Central memory CD8-positive, alpha-beta T cell (primary cell): Measurements from ENCODE around the gene POLR2B.
A peak's percentile ranks its signal among the peaks of the same experiment; 100 is the strongest.
"Not testable (repeated sequence)": the region's sequence is repeated elsewhere in the genome, so short reads cannot be mapped to it uniquely, and the experiment has no call there.

Experiments used
- ATAC-seq: fragments of 150-1000 bp; cut with Tn5 transposase; replicated peaks from 2 replicates; pipeline ENCODE4 v1.10.0; 2022; ENCODE audit warnings: mild to moderate bottlenecking, moderate FRiP score, moderate number of reproducible peaks; ENCODE audit not compliant: poor library complexity, severe bottlenecking; ENCODE audit errors: extremely low read depth
- DNase-seq, 2 donors: peaks; one replicate each; pipeline ENCODE4 v3.0.0; 2021; ENCODE audit warnings: low spot score in 2 of 2
- H3K27ac Mint-ChIP-seq: one replicate; pipeline ENCODE4 v1.8.0; 2022; ENCODE audit warnings: low read depth, mild to moderate bottlenecking, moderate library complexity, mixed read lengths
- H3K27me3 Mint-ChIP-seq: one replicate; pipeline ENCODE4 v1.8.0; 2022; ENCODE audit warnings: mixed read lengths
- H3K36me3 Mint-ChIP-seq: one replicate; pipeline ENCODE4 v1.8.0; 2022; ENCODE audit warnings: mild to moderate bottlenecking, moderate library complexity, mixed read lengths; ENCODE audit not compliant: insufficient read depth
- H3K4me1 Mint-ChIP-seq: one replicate; pipeline ENCODE4 v1.8.0; 2022; ENCODE audit warnings: mixed read lengths
- H3K4me3 Mint-ChIP-seq: one replicate; pipeline ENCODE4 v1.8.0; 2022; ENCODE audit warnings: mild to moderate bottlenecking, moderate library complexity, mixed read lengths
- H3K9me3 Mint-ChIP-seq: one replicate; pipeline ENCODE4 v1.8.0; 2022; ENCODE audit warnings: mixed read lengths

POLR2B gene

DNA sequence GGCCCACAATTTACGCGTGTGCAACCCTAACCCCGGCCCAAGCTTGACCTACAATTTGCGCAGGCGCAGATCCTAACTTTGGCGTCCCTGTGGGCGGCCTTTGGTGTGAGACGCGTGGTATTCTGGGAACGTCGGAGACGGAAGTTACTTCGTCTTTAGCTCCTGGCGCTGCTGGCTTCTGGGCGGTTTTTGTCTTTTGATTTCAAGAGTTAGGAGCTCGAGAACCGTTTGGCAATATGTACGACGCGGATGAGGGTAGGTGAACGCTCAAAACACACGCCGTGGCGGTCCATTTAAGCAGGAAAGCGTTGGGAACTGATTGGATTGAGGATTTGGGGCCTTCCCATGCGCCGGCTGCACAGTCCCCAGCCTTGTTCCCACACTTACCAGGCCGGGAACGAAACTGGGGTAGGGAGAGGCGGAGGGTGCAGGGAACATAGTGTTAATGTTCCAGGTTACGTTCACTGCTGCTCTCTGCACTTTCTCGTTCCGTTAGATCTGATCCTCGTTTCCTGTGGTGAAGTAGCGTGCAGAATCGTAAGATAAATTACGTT, at the start of gene POLR2B:
POLR2B (plus strand) TSS at position 147 of the 554 bp plus-strand sequence; CDS start at position 237, 90 bp downstream.
- peak within 1 kb of the TSS; percentile 99 for H3K27ac Mint-ChIP-seq
- peaks cover 53% of the 10 kb centered on the region for H3K4me1 Mint-ChIP-seq
- ATAC-seq (peak; percentile 24), DNase-seq (peak; percentile 63 to 67)
- H3K27me3 Mint-ChIP-seq, result no peaks in the 10 kb centered on the region
- H3K4me3 Mint-ChIP-seq, result peak within 1 kb of the TSS; percentile 93
- H3K9me3 Mint-ChIP-seq, result peaks cover 2% of the 10 kb centered on the region
- H3K36me3 Mint-ChIP-seq, result peaks cover 41% of the 10 kb centered on the region

DNA sequence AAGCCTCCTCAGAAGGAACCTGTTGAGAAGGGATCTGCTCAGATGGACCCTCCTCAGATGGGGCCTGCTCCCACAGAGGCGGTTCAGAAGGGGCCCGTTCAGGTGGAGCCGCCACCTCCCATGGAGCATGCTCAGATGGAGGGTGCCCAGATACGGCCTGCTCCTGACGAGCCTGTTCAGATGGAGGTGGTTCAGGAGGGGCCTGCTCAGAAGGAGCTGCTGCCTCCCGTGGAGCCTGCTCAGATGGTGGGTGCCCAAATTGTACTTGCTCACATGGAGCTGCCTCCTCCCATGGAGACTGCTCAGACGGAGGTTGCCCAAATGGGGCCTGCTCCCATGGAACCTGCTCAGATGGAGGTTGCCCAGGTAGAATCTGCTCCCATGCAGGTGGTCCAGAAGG, 48.1 kb upstream of the POLR2B start:
- peak overlapping the region; percentile 29 for H3K27ac Mint-ChIP-seq
- H3K27me3 Mint-ChIP-seq, result no peaks in the 10 kb centered on the region
- no peak for DNase-seq
- no peak for ATAC-seq
- no peaks in the 10 kb centered on the region for H3K9me3 Mint-ChIP-seq
- peaks cover 34% of the 10 kb centered on the region for H3K4me1 Mint-ChIP-seq
- H3K4me3 Mint-ChIP-seq, result no peak overlapping the region
- H3K36me3 Mint-ChIP-seq, result peaks cover 46% of the 10 kb centered on the region

DNA sequence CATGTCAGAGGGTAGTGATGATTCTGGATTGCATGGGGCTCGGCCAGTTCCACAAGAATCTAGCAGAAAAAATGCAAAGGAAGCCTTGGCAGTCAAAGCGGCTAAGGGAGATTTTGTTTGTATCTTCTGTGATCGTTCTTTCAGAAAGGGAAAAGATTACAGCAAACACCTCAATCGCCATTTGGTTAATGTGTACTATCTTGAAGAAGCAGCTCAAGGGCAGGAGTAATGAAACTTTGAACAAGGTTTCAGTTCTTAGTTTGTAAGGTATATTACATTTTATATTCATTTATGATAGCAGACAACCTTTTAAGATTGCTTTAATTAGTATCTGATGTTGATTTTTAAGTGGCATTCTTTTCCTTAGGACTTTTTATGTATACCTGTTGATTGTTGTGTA, 46.8 kb upstream of the POLR2B start:
- Mint-ChIP-seq H3K36me3 (peaks cover 43% of the 10 kb centered on the region), H3K4me1 (peaks cover 34% of the 10 kb centered on the region), H3K4me3 (no peak overlapping the region), H3K27me3 (no peaks in the 10 kb centered on the region), H3K27ac (no peak overlapping the region), H3K9me3 (no peaks in the 10 kb centered on the region)
- no peak for ATAC-seq
- no peak for DNase-seq

DNA sequence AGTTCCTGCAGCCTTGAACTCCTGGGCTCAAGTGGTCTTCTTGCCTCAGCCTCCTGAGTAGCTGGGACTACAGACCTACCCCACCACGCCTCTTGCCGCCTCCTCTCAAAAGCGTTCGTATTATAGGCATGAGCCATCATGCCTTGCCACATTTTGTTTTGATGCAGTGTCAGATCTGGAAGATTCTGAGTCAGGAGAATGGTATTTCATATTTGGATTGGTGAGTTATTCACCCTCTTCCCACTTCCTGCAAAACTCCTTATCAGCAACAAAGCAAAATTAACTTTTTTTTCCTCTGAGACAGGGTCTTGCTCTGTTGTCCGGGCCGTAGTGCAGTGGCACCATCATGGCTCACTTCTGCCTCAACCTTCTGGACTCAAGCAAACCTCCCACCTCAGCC, 41.4 kb upstream of the POLR2B start:
- H3K27me3 Mint-ChIP-seq, result no peaks in the 10 kb centered on the region
- no peak for DNase-seq
- no peaks in the 10 kb centered on the region for H3K9me3 Mint-ChIP-seq
- peaks cover 30% of the 10 kb centered on the region for H3K36me3 Mint-ChIP-seq
- ATAC-seq, result no peak
- H3K4me1 Mint-ChIP-seq, result peaks cover 7% of the 10 kb centered on the region
- no peak overlapping the region for H3K27ac Mint-ChIP-seq
- H3K4me3 Mint-ChIP-seq, result no peak overlapping the region

DNA sequence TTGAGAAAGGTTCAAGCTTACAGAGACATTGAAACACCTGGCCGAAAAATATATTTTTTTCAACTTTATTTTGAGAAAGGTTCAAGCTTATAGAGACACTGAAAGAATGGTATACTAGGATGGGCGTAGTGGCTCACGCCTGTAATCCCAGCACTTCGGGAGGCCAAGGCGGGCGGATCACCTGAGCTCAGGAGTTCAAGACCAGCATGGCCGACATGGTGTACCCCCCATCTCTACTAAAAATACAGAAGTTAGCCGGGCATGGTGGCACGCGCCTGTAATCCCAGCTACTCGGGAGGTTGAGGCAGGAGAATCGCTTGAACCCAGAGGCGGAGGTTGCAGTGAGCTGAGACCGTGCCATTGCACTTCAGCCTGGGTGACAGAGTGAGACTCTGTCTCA, 38.9 kb upstream of the POLR2B start:
- not testable (repeated sequence) for H3K4me3 Mint-ChIP-seq, ATAC-seq, DNase-seq, H3K27ac Mint-ChIP-seq, H3K9me3 Mint-ChIP-seq, H3K4me1 Mint-ChIP-seq, H3K27me3 Mint-ChIP-seq
- peaks cover 21% of the 10 kb centered on the region for H3K36me3 Mint-ChIP-seq

DNA sequence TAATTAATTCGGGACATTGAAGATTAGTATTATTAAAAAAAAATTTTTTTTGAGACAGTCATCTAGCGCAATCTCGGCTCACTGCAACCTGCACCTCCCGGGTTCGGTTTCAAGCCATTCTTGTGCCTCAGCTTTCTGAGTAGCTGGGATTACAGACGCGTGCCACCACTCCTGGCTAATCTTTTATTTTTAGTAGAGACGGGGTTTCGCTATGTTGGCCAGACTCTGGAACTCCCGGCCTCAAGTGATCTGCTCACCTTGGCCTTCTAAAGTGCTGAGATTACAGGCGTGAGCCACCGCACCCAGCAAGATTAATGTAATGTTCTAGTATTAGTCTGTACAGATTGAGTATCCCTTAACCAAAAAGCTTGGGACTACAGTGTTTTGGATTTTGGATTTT, 38.3 kb upstream of the POLR2B start:
- Mint-ChIP-seq H3K27ac (no peak overlapping the region), H3K9me3 (no peaks in the 10 kb centered on the region), H3K36me3 (peaks cover 19% of the 10 kb centered on the region), H3K4me3 (no peak overlapping the region), H3K27me3 (no peaks in the 10 kb centered on the region), H3K4me1 (no peaks in the 10 kb centered on the region)
- DNase-seq (no peak), ATAC-seq (no peak)

DNA sequence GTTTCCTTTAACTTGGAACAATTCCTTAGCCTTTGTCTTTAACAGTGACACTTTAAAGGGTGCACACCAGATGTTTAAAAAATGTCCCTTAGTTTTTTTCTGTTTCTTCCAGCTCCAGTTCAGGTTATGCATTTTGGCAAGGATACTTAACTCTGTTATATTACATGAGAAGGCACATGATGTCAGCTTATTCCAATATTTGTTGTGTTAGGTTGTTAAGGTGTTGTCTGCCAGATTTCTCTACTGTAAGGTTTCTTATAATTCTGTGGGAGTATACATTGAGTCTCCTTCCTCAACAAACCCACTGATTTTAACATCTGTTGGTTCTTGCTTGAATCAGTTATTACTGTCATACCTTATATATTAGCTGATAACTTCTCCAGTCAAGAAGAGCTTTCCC, 37.7 kb upstream of the POLR2B start:
- no peaks in the 10 kb centered on the region for H3K9me3 Mint-ChIP-seq
- H3K27ac Mint-ChIP-seq, result no peak overlapping the region
- H3K4me3 Mint-ChIP-seq, result no peak overlapping the region
- peaks cover 19% of the 10 kb centered on the region for H3K36me3 Mint-ChIP-seq
- ATAC-seq (no peak), DNase-seq (no peak)
- H3K27me3 Mint-ChIP-seq, result no peaks in the 10 kb centered on the region
- no peaks in the 10 kb centered on the region for H3K4me1 Mint-ChIP-seq

DNA sequence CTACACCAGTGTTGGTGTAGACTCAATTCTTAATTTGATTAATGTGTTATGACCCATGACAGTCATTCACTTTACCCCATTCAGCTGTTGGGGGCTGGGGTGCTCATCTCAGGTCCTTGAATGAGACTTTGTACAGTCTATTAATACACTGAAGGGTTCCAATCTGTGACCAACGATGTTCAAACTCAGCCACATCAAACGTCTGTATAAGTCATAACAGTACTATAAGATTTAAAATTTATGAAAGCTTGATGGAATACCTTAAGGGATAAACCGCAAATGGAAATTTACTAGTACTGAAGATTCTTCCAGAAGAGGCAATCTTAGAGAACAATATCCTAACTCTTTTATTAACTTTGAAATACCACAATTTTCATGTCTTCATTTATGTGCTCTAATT, 37.3 kb upstream of the POLR2B start:
- Mint-ChIP-seq H3K27ac (no peak overlapping the region), H3K36me3 (peaks cover 19% of the 10 kb centered on the region), H3K9me3 (no peaks in the 10 kb centered on the region), H3K4me3 (no peak overlapping the region), H3K27me3 (no peaks in the 10 kb centered on the region), H3K4me1 (no peaks in the 10 kb centered on the region)
- DNase-seq (no peak), ATAC-seq (no peak)

DNA sequence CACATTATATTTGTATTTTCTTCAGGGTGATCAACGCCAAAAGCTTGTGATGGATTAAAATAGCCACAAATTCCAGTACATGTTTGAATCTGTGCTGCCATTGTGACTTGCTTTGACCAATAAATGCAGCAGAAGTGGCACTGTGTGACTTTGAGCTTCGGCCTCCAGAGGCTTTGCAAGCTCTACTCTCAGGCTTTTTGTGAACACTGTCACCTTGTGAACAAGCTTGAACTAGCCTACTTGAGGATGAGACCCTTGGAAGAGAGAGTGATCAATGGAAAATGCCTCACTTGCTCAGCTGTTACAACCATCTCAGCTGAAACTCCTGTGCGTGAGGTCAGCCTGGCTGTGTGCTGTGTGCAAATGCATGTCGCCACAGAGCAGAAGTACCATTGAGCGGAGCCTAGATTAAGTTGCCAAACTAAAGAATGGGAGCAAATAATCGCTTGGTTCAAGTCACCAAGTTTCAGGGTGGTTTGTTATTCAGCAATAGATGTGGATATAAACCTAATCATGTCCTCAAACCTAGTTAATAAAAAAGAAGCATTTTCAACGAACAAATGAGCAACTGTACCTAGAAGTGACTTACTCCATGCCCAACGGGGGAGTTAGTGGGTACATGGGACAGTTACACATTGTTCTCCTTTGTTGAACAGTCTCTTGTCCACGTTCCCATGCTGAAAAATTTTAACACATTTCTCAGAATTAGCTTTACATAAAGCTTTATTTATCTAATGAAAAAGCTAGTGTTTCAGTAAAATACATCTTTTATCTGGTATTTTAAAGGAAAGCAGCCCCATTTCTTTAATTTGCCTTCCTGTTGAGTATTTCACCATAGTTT, 24.8 kb upstream of the POLR2B start:
- no peak overlapping the region for H3K27ac Mint-ChIP-seq
- H3K27me3 Mint-ChIP-seq, result no peaks in the 10 kb centered on the region
- H3K4me3 Mint-ChIP-seq, result no peak overlapping the region
- no peaks in the 10 kb centered on the region for H3K9me3 Mint-ChIP-seq
- ATAC-seq (no peak), DNase-seq (no peak)
- H3K4me1 Mint-ChIP-seq, result no peaks in the 10 kb centered on the region
- peaks cover 2% of the 10 kb centered on the region for H3K36me3 Mint-ChIP-seq

DNA sequence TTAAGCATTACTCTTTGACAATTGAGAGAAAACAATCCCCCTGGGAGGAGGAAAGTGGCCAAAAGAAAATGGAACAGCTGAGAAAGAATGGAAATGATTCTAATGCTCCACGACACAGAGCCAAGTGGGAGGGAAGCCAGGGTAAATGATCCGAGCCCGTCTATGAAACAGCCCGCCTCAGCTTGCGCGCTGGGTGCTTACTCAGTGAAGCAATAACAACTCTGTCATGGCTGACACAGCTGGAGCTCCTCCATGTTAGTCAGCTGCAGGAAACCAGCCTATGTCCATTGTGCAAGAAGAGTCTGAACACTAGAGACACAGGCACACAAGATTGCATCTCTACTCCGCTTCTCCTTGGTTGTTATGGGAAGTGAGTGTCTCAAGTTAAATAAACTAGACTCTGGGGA, 20.6 kb upstream of the POLR2B start:
- DNase-seq (no peak), ATAC-seq (no peak)
- no peaks in the 10 kb centered on the region for H3K4me1 Mint-ChIP-seq
- no peak overlapping the region for H3K4me3 Mint-ChIP-seq
- H3K27me3 Mint-ChIP-seq, result no peaks in the 10 kb centered on the region
- H3K9me3 Mint-ChIP-seq, result no peaks in the 10 kb centered on the region
- peaks cover 13% of the 10 kb centered on the region for H3K36me3 Mint-ChIP-seq
- H3K27ac Mint-ChIP-seq, result no peak overlapping the region

DNA sequence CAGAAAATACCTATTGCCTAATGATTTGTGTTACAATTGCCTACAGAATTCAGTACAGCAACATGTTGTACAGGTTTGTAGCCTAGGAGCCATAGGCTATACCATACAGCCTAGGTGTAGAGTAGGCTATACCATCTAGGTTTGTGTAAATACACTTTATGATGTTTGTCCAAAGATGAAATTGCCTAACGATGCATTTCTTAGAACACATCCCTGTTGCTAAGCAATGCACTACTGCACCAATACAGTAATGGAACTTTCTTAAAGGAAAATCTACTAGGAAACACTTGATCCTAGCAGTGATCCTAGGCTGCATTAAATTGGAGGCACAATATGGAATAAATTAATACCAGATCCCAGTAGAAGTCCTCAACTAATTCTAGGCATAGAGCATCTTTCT, 19.6 kb upstream of the POLR2B start:
- Mint-ChIP-seq H3K4me1 (no peaks in the 10 kb centered on the region), H3K27ac (no peak overlapping the region), H3K4me3 (no peak overlapping the region), H3K9me3 (no peaks in the 10 kb centered on the region), H3K36me3 (peaks cover 20% of the 10 kb centered on the region), H3K27me3 (no peaks in the 10 kb centered on the region)
- DNase-seq (no peak), ATAC-seq (no peak)

DNA sequence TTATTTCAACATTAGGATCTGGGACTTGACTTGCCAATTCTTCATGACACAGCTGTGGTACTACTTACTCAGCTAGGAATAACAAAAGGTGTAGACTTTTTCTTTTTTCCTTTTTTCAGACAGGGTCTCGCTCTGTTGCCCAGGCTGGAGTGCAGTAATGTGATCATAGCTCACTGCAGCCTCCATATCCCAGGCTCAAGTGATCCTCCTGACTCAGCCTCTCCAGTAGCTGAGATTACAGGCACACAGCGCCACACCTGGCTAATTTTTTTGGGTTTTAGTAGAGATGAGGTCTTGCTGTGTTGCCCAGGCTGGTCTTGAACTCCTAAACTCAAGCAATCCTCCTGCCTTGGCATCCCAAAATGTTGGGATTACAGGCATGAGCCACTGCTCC, 17.6 kb upstream of the POLR2B start:
- H3K4me1 Mint-ChIP-seq, result no peaks in the 10 kb centered on the region
- H3K27ac Mint-ChIP-seq, result no peak overlapping the region
- DNase-seq, result no peak
- peaks cover 37% of the 10 kb centered on the region for H3K36me3 Mint-ChIP-seq
- ATAC-seq, result no peak
- no peaks in the 10 kb centered on the region for H3K27me3 Mint-ChIP-seq
- no peaks in the 10 kb centered on the region for H3K9me3 Mint-ChIP-seq
- no peak overlapping the region for H3K4me3 Mint-ChIP-seq

DNA sequence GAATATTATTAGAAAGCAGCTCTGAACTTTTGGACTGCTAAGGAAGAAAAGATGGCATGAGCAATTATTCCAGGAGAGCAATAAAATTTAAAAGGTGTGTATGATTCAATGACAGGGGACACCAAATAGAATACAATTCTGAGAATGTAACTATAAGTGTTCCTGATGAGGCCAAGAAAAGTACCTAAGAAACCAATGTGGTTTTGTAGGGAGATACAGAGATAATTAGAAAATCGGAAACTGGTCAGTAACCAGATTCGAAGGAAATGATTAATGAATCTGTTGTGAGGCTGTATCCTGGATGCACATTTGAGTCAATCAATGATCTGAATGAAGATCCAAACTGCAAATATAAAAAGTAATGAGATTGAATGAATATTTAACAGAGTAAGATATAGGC, 7.3 kb upstream of the POLR2B start:
- Mint-ChIP-seq H3K9me3 (peaks cover 5% of the 10 kb centered on the region), H3K4me3 (no peak overlapping the region), H3K27me3 (no peaks in the 10 kb centered on the region), H3K4me1 (peaks cover 20% of the 10 kb centered on the region), H3K36me3 (peaks cover 67% of the 10 kb centered on the region), H3K27ac (peak overlapping the region; percentile 71)
- ATAC-seq, result no peak
- no peak for DNase-seq
